HFFc6 (cell line): ENCODE measurements around the gene SPATA31A6. TPM values are rescaled to one million over a fixed set of nuclear protein-coding genes. Genes with fewer than 3 reads are reported as not detected.
"Not testable (repeated sequence)": the region's sequence is repeated elsewhere in the genome, so short reads cannot be mapped to it uniquely, and the experiment has no call there.

Experiments
- DNase-seq: peaks from one replicate; pipeline ENCODE4 v3.0.0-alpha.2; 2018
- H3K27ac Mint-ChIP-seq: 2 replicates; pipeline ENCODE4 v1.8.0; 2020; ENCODE audit warnings: mild to moderate bottlenecking, mixed read lengths
- H3K27me3 Mint-ChIP-seq: 2 replicates; pipeline ENCODE4 v1.8.0; 2021; ENCODE audit warnings: mild to moderate bottlenecking, moderate library complexity, mixed read lengths; ENCODE audit not compliant: insufficient read depth
- H3K36me3 Mint-ChIP-seq: 2 replicates; pipeline ENCODE4 v1.8.0; 2021; ENCODE audit warnings: low read depth, mixed read lengths
- H3K4me1 Mint-ChIP-seq: 2 replicates; pipeline ENCODE4 v1.8.0; 2020; ENCODE audit warnings: low read depth, mixed read lengths
- H3K4me3 Mint-ChIP-seq: 2 replicates; pipeline ENCODE4 v1.8.0; 2020; ENCODE audit warnings: mild to moderate bottlenecking, moderate library complexity, mixed read lengths
- H3K9me3 Mint-ChIP-seq: 2 replicates; pipeline ENCODE4 v1.8.0; 2020; ENCODE audit warnings: mild to moderate bottlenecking, mixed read lengths
- long read RNA-seq: library from polyadenylated mRNA; unstranded; transcript quantifications from one replicate; pipeline ENCODE4 v2.0.0, GENCODE V29; 2019
- total RNA-seq, 6 experiments: library from RNA; stranded (reverse); fragmentation: NEBNext Ultra II Directional; extraction: Animal tissue kit (Norgen Biotek cat#: 25700); gene quantifications; 2 replicates in 1 of 6; 3 replicates in 5 of 6; pipeline ENCODE4 v1.2.3, GENCODE V29; 2021

The SPATA31A6 gene
- total RNA-seq: not detected
- long read RNA-seq: 0 reads

DNA sequence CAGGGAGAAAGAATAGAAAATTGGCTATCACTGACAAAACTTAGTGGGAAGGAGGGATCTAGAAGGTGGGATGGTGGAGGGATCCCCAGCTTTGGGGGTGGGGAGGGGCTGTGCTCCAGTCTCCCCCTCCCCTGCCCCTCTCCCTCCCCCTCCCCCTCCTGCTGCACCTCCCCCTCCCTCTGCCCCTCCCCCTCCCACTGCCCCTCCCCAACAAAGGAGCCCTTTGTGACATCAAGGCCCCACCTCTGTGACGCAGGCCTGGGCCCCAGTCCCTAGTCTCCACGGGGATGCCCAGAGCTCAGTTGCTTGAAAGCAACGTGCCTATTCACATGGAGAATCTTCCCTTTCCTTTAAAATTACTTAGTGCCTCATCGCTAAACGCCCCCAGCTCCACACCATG lies at the start of gene SPATA31A6:
Gene SPATA31A6 (plus strand): TSS at position 301 of the 400 bp plus-strand sequence. CDS start 29 bp downstream, at position 330.
- H3K4me1 Mint-ChIP-seq, H3K27ac Mint-ChIP-seq, H3K4me3 Mint-ChIP-seq, H3K27me3 Mint-ChIP-seq, H3K9me3 Mint-ChIP-seq, DNase-seq, H3K36me3 Mint-ChIP-seq: not testable (repeated sequence)

- not testable (repeated sequence) for H3K4me3 Mint-ChIP-seq, H3K9me3 Mint-ChIP-seq, H3K27me3 Mint-ChIP-seq, H3K4me1 Mint-ChIP-seq, H3K36me3 Mint-ChIP-seq, DNase-seq, H3K27ac Mint-ChIP-seq
Measured at GRCh38 chr9:42160299-42160698, 23.2 kb upstream of the SPATA31A6 start.

GRCh38 chr9:42219861-42220260 lies 36.4 kb downstream of the SPATA31A6 start:
- not testable (repeated sequence) for DNase-seq

GRCh38 chr9:42223230-42223629 lies 39.8 kb downstream of the SPATA31A6 start:
- not testable (repeated sequence) for H3K36me3 Mint-ChIP-seq, H3K27ac Mint-ChIP-seq, H3K4me3 Mint-ChIP-seq, H3K4me1 Mint-ChIP-seq, H3K27me3 Mint-ChIP-seq, DNase-seq, H3K9me3 Mint-ChIP-seq

More at GRCh38 chr9:42219861-42220260, 36.4 kb downstream of the SPATA31A6 start:
- H3K4me3 Mint-ChIP-seq, H3K27me3 Mint-ChIP-seq, H3K9me3 Mint-ChIP-seq, H3K27ac Mint-ChIP-seq, H3K36me3 Mint-ChIP-seq, H3K4me1 Mint-ChIP-seq: not testable (repeated sequence)

DNA sequence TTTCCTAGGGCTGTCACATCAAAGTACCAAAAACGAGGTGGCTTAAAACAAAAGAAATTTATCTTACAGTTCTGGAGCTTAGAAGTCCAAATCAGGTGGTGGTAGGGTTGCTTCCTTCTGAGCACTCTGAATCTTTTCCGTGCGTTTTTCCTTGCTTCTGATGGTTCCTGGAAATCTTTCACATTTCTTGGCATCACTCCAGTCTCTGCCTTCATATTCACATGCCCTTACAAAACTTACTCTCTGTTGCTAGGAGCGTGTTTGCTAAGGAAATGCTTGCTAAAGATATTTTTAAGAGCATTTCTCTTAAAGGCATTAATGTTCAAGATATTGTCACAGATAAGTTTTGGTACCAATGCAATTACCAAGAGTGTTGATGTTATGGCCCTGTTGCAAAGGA lies 49.6 kb downstream of the SPATA31A6 start:
- not testable (repeated sequence) for H3K36me3 Mint-ChIP-seq, H3K27ac Mint-ChIP-seq, H3K4me3 Mint-ChIP-seq, DNase-seq, H3K9me3 Mint-ChIP-seq, H3K4me1 Mint-ChIP-seq, H3K27me3 Mint-ChIP-seq

GRCh38 chr9:42234610-42235009 lies 51.2 kb downstream of the SPATA31A6 start:
- not testable (repeated sequence) for H3K4me3 Mint-ChIP-seq, H3K27ac Mint-ChIP-seq, H3K4me1 Mint-ChIP-seq, H3K9me3 Mint-ChIP-seq, H3K27me3 Mint-ChIP-seq, H3K36me3 Mint-ChIP-seq, DNase-seq

DNA sequence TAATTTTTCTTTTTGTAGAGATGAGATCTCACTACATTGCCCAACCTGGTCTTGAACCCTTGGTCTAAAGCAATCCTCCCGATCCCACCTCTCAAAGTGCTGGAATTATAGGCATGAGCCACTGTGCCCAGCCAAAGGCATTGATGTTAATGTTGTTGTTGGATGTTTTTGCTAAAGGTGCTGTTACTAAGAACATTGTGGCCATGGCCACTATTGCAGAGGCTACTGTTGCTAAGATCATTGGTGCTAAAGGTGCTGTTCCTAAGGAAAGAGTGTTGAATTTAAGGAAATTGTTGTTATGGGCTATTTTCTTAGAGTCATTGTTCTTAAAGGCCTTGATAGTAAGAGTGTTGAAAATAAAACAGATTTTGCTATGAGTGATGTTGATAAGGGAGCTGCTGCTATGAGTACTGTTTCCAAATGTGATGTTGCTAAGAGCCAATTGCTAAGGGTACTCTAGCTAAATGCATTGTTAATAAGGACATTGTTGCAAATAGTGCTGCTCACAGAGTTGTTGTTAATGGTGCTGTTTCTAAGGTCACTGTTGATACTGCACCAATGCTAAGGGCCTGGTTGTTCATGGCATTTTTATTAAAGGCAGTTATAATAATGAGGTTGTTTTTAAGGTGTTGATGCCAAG lies 52.0 kb downstream of the SPATA31A6 start:
- H3K36me3 Mint-ChIP-seq, H3K27ac Mint-ChIP-seq, H3K4me3 Mint-ChIP-seq, DNase-seq, H3K4me1 Mint-ChIP-seq, H3K9me3 Mint-ChIP-seq, H3K27me3 Mint-ChIP-seq: not testable (repeated sequence)

DNA sequence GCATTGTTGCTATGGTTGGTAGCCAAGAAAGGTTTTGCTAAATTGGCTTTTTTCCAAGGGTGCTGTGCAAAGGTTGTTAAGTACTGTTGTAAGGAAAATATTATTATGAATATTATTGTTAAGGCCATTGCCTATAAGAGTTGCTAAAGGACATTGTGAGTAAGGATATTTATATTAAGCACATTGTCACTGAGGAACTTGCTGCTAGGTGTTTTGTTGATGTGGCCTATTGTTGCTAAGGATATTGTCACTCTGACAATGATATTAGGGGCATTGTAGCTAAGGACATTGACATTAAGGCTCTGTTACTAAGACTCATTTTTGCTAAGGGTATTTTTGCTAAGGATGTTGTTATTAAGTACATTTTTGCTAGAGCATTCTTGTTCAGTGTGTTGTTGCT lies 52.6 kb downstream of the SPATA31A6 start:
- H3K9me3 Mint-ChIP-seq, H3K27me3 Mint-ChIP-seq, H3K36me3 Mint-ChIP-seq, H3K27ac Mint-ChIP-seq, H3K4me3 Mint-ChIP-seq, DNase-seq, H3K4me1 Mint-ChIP-seq: not testable (repeated sequence)

DNA sequence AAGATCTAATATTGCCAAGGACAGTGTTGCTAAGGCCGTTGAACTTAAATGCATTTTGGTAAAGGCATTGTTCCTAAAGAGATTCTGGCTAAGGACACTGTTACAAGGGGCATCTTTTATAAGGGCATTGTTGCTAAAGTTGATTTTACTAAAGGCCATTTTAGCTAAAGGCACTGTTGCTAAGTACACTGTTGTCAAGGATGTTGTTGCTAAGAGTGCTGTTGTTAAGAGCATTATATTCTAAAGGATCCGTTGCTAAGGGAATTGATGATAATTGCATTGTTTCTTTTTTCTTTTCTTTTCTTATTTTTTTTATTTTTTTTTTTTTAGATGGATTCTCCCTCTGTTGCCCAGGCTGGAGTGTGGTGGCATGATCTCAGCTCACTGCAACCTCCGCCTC lies 53.9 kb downstream of the SPATA31A6 start:
- H3K27ac Mint-ChIP-seq, H3K4me3 Mint-ChIP-seq, H3K36me3 Mint-ChIP-seq: not testable (repeated sequence)

GRCh38 chr9:42238862-42239261 lies 55.4 kb downstream of the SPATA31A6 start:
- H3K4me3 Mint-ChIP-seq, H3K27ac Mint-ChIP-seq, H3K9me3 Mint-ChIP-seq, H3K4me1 Mint-ChIP-seq, DNase-seq, H3K36me3 Mint-ChIP-seq, H3K27me3 Mint-ChIP-seq: not testable (repeated sequence)

More for the DNA sequence above, 53.9 kb downstream of the SPATA31A6 start:
- H3K27me3 Mint-ChIP-seq, H3K4me1 Mint-ChIP-seq, DNase-seq, H3K9me3 Mint-ChIP-seq: not testable (repeated sequence)

Other genes with a start within 250 kb of the SPATA31A6 start
- not detected for gene CNTNAP3B, start 54.2 kb upstream of the SPATA31A6 start, total RNA-seq